Glutamatergic neuron (in vitro differentiated cells): ENCODE measurements around the gene BACH1. TPM values are rescaled to one million over a fixed set of nuclear protein-coding genes. Genes with fewer than 3 reads are reported as not detected.

ENCODE experiments used
- DNase-seq: peaks from one replicate; pipeline ENCODE4 v3.0.0; 2022
- H3K27ac Mint-ChIP-seq: one replicate; pipeline ENCODE4 v1.8.0; 2020; ENCODE audit warnings: mild to moderate bottlenecking, mixed read lengths, inconsistent platforms; ENCODE audit not compliant: unreplicated experiment
- H3K27me3 Mint-ChIP-seq: one replicate; pipeline ENCODE4 v1.8.0; 2020; ENCODE audit warnings: mild to moderate bottlenecking, moderate library complexity, mixed read lengths, inconsistent platforms; ENCODE audit not compliant: unreplicated experiment
- H3K36me3 Mint-ChIP-seq: one replicate; pipeline ENCODE4 v1.8.0; 2020; ENCODE audit warnings: mild to moderate bottlenecking, mixed read lengths, inconsistent platforms; ENCODE audit not compliant: unreplicated experiment
- H3K4me1 Mint-ChIP-seq: one replicate; pipeline ENCODE4 v1.8.0; 2020; ENCODE audit warnings: mild to moderate bottlenecking, low read depth, mixed read lengths, inconsistent platforms; ENCODE audit not compliant: unreplicated experiment
- H3K4me3 Mint-ChIP-seq: one replicate; pipeline ENCODE4 v1.8.0; 2020; ENCODE audit warnings: mild to moderate bottlenecking, mixed read lengths, inconsistent platforms; ENCODE audit not compliant: unreplicated experiment
- H3K9me3 Mint-ChIP-seq: one replicate; pipeline ENCODE4 v1.8.0; 2020; ENCODE audit warnings: mild to moderate bottlenecking, moderate library complexity, mixed read lengths, inconsistent platforms; ENCODE audit not compliant: unreplicated experiment
- CTCF ChIP-seq: fragments of 200-600 bp; sonication (generic); IDR thresholded peaks from one replicate; pipeline ENCODE4 v1.5.0; 2021; ENCODE audit not compliant: partially characterized antibody, unreplicated experiment
- total RNA-seq: library from RNA; stranded (reverse); fragmentation: NEBNext Ultra II Directional; extraction: Animal tissue kit (Norgen Biotek cat#: 25700); gene quantifications from one replicate; pipeline ENCODE4 v1.2.1, GENCODE V29; 2021; ENCODE audit not compliant: unreplicated experiment

The BACH1 gene
- total RNA-seq, 1 donor from 2014 or later, result 78.8 TPM

GRCh38 chr21:29334717-29335428 lies 36.2 kb downstream of the BACH1 start:
- Mint-ChIP-seq H3K4me3 (no peak overlapping the region), H3K9me3 (no peaks in the 10 kb centered on the region), H3K27me3 (no peaks in the 10 kb centered on the region), H3K4me1 (peaks cover 11% of the 10 kb centered on the region), H3K27ac (no peak overlapping the region), H3K36me3 (no peaks in the 10 kb centered on the region)
- TF ChIP-seq CTCF, result no peak
- no peak for DNase-seq

GRCh38 chr21:29335720-29336119 lies 37.0 kb downstream of the BACH1 start:
- DNase-seq, result no peak
- Mint-ChIP-seq H3K4me1 (peaks cover 11% of the 10 kb centered on the region), H3K27me3 (no peaks in the 10 kb centered on the region), H3K36me3 (no peaks in the 10 kb centered on the region), H3K27ac (no peak overlapping the region), H3K9me3 (no peaks in the 10 kb centered on the region), H3K4me3 (no peak overlapping the region)
- TF ChIP-seq CTCF, result no peak

GRCh38 chr21:29338256-29338655 lies 39.5 kb downstream of the BACH1 start:
- Mint-ChIP-seq H3K9me3 (no peaks in the 10 kb centered on the region), H3K36me3 (no peaks in the 10 kb centered on the region), H3K4me1 (peaks cover 7% of the 10 kb centered on the region)

GRCh38 chr21:29340228-29340627 lies 41.5 kb downstream of the BACH1 start:
- Mint-ChIP-seq H3K27me3 (peaks cover 2% of the 10 kb centered on the region), H3K36me3 (no peaks in the 10 kb centered on the region), H3K4me3 (no peak overlapping the region), H3K27ac (no peak overlapping the region), H3K9me3 (no peaks in the 10 kb centered on the region), H3K4me1 (peaks cover 10% of the 10 kb centered on the region)
- no peak for DNase-seq
- no peak for TF ChIP-seq CTCF

More at GRCh38 chr21:29338256-29338655, 39.5 kb downstream of the BACH1 start:
- Mint-ChIP-seq H3K4me3 (no peak overlapping the region), H3K27ac (no peak overlapping the region), H3K27me3 (no peaks in the 10 kb centered on the region)
- no peak for DNase-seq
- TF ChIP-seq CTCF, result no peak

- peak overlapping the region; percentile 38 for H3K27ac Mint-ChIP-seq
- H3K36me3 Mint-ChIP-seq, result peaks cover 5% of the 10 kb centered on the region
- peak; percentile 34 for DNase-seq
- no peak overlapping the region for H3K4me3 Mint-ChIP-seq
- peaks cover 14% of the 10 kb centered on the region for H3K4me1 Mint-ChIP-seq
- TF ChIP-seq CTCF, result no peak
- H3K9me3 Mint-ChIP-seq, result peaks cover 3% of the 10 kb centered on the region
- peaks cover 2% of the 10 kb centered on the region for H3K27me3 Mint-ChIP-seq
Measured at GRCh38 chr21:29342363-29342957, 43.7 kb downstream of the BACH1 start.
